K562 (cell line): Measurements from ENCODE around the gene GNAI3. TPM values are rescaled to one million over a fixed set of nuclear protein-coding genes. Genes with fewer than 3 reads are reported as not detected.
A peak's percentile ranks its signal among the peaks of the same experiment; 100 is the strongest.

Source experiments
- EP300 ChIP-seq: IDR thresholded peaks from 2 replicates; pipeline ENCODE4 v1.6.1; 2012; ENCODE audit warnings: low read length, improper control_type of control experiment
- FOXK2 ChIP-seq, 2 experiments: fragments of 450-650 bp; IDR thresholded peaks in 1 of 2; conservative IDR thresholded peaks in 1 of 2; 2 replicates each; pipeline ENCODE4 v1.6.1; 2016; ENCODE audit warnings: low read depth in 2 of 2, mild to moderate bottlenecking in 1 of 2
- MYC ChIP-seq, 2 experiments: fragments of 250-450 bp in 1 of 2; sonication (Bioruptor Pico) in 1 of 2; IDR thresholded peaks; 2 replicates each; pipeline versions ENCODE4 v1.5.1 to v1.6.1; 2012 to 2021; ENCODE audit warnings: low read depth in 2 of 2, borderline replicate concordance in 1 of 2, improper control_type of control experiment in 1 of 2, low read length in 1 of 2, mild to moderate bottlenecking in 1 of 2, moderate library complexity in 1 of 2
- NFXL1 ChIP-seq: fragments of 450-650 bp; formaldehyde crosslinking; IDR thresholded peaks from 2 replicates; pipeline ENCODE4 v1.4.0; 2021; ENCODE audit warnings: mild to moderate bottlenecking
- PHF8 ChIP-seq: fragments of 200-600 bp; sonication (generic); IDR thresholded peaks from 2 replicates; pipeline ENCODE4 v1.6.1; 2012; ENCODE audit warnings: mixed run types, mild to moderate bottlenecking, inconsistent platforms, low read length, moderate library complexity, borderline replicate concordance
- PURB ChIP-seq: sonication (generic); formaldehyde crosslinking; IDR thresholded peaks from 2 replicates; pipeline ENCODE4 v1.9.0; 2021; ENCODE audit warnings: low read depth, mild to moderate bottlenecking, missing genetic modification reagents
- SMC3 ChIP-seq: conservative IDR thresholded peaks from 2 replicates; pipeline ENCODE4 v1.6.1; 2011; ENCODE audit warnings: low read depth, low read length, improper control_type of control experiment; ENCODE audit not compliant: insufficient read depth
- ZNF354B ChIP-seq: fragments of 250-450 bp; sonication (Bioruptor Pico); IDR thresholded peaks from 2 replicates; pipeline ENCODE4 v1.4.0; 2020
- ZNF444 ChIP-seq: fragments of 250-450 bp; sonication (Bioruptor Pico); IDR thresholded peaks from 2 replicates; pipeline ENCODE4 v1.4.0; 2020; ENCODE audit warnings: mild to moderate bottlenecking, moderate library complexity
- polyA plus RNA-seq, 8 experiments: library from polyadenylated mRNA; depleted of rRNA in 4 of 8; stranded (reverse) in 5 of 8; unstranded in 3 of 8; fragments of >200 nt; fragmentation: Nextera tagmentation in 2 of 8; fragmentation: Illumina TruSeq in 1 of 8; extraction: Ambion mirVana in 2 of 8; extraction: Trizol in 1 of 8; gene quantifications; 2 replicates each; pipeline versions ENCODE4 v1.2.1 to v1.2.3, GENCODE V29; 2011 to 2014; ENCODE audit warnings: inconsistent platforms in 1 of 8, missing spikeins in 1 of 8
- total RNA-seq, 7 experiments: library from RNA; depleted of rRNA in 6 of 7; stranded (reverse); fragments of >200 nt in 6 of 7; fragmentation: Illumina TruSeq in 2 of 7; extraction: Trizol in 2 of 7; gene quantifications; 2 replicates each; pipeline versions ENCODE4 v1.2.1 to v1.2.3, GENCODE V29; 2011 to 2021; ENCODE audit warnings: low replicate concordance in 1 of 7
- TF ChIP-seq, protein P1 (sequence below): fragments of 250-450 bp; sonication (Bioruptor Pico); IDR thresholded peaks from 2 replicates; pipeline ENCODE4 v1.4.0; 2020; ENCODE audit warnings: mild to moderate bottlenecking, moderate library complexity
- TF ChIP-seq, protein P2 (sequence below): IDR thresholded peaks from 2 replicates; pipeline ENCODE4 v1.6.1; 2012; ENCODE audit warnings: low read depth, low read length, improper control_type of control experiment, borderline replicate concordance
- TF ChIP-seq, protein P3 (sequence below), 3 experiments: fragments of 200-800 bp in 1 of 3; sonication (Bioruptor generic) in 1 of 3; sonication (generic) in 1 of 3; formaldehyde crosslinking in 1 of 3; IDR thresholded peaks; 2 replicates each; pipeline versions ENCODE4 v1.6.1 to v1.8.0; 2016 to 2022; ENCODE audit warnings: mild to moderate bottlenecking in 2 of 3, missing compliant biosample characterization in 2 of 3, missing genetic modification characterization in 2 of 3, missing genetic modification reagents in 1 of 3
- TF ChIP-seq, protein P4 (sequence below): sonication (generic); formaldehyde crosslinking; IDR thresholded peaks from 2 replicates; pipeline ENCODE4 v1.8.1; 2023; ENCODE audit warnings: mild to moderate bottlenecking, missing genetic modification reagents
- TF ChIP-seq, protein P5 (sequence below): fragments of 250-450 bp; sonication (Bioruptor Pico); IDR thresholded peaks from 2 replicates; pipeline ENCODE4 v1.9.0; 2021; ENCODE audit warnings: mild to moderate bottlenecking, inconsistent platforms
- TF ChIP-seq, protein P6 (sequence below): fragments of 200-800 bp; sonication (Bioruptor generic); IDR thresholded peaks from 2 replicates; pipeline ENCODE4 v1.6.1; 2017; ENCODE audit warnings: missing genetic modification characterization, missing compliant biosample characterization

Gene GNAI3
- total and polyA plus RNA-seq, 9 of the 15 experiments (the other 6 are each of a cell fraction or from before 2014, with no cell fraction given): 6.3 to 13.2 (median 8.9) TPM

DNA sequence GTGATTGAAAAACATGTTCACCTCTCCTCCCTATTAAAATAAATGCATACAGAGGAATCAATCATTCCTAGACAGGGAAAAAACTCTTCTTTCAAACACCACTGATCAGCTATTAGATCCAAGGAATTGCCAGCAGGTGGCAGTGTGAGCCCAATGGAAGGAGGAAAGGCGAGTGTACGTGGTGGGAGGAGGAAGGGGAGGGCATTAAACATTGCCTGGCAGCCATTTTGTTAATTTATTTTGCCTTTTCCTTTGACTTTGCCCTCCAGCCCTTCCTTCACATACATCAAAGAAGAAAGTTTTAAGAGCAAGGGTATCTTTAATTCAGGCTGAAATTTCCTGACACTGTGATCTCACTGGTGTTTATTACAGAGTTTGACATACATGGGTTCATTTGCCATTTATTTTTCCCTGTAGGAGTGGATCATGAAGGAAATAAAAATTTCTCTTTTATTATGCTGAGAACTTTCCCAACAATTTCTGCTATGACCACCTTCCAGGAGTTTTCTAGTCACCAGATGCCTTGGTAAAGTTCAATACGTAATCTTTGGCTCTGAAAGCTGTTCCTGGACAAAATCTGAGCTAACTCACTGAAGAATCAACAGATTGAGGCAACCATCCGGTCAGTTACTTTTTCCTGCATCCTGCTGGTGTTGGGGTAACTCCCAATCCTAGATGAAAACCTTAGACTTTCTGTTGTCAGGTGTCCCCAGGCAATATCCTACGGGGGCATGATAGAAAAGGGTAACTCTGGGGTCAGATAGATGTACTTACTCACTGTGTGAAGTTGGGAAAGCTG is 1.9 kb upstream of the GNAI3 start (continued):
- TF ChIP-seq, protein P1, sequence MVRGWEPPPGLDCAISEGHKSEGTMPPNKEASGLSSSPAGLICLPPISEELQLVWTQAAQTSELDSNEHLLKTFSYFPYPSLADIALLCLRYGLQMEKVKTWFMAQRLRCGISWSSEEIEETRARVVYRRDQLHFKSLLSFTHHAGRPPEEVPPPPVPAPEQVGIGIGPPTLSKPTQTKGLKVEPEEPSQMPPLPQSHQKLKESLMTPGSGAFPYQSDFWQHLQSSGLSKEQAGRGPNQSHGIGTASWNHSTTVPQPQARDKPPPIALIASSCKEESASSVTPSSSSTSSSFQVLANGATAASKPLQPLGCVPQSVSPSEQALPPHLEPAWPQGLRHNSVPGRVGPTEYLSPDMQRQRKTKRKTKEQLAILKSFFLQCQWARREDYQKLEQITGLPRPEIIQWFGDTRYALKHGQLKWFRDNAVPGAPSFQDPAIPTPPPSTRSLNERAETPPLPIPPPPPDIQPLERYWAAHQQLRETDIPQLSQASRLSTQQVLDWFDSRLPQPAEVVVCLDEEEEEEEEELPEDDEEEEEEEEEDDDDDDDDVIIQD (CRISPR knock-in tag): no peak
- TF ChIP-seq, protein P2, sequence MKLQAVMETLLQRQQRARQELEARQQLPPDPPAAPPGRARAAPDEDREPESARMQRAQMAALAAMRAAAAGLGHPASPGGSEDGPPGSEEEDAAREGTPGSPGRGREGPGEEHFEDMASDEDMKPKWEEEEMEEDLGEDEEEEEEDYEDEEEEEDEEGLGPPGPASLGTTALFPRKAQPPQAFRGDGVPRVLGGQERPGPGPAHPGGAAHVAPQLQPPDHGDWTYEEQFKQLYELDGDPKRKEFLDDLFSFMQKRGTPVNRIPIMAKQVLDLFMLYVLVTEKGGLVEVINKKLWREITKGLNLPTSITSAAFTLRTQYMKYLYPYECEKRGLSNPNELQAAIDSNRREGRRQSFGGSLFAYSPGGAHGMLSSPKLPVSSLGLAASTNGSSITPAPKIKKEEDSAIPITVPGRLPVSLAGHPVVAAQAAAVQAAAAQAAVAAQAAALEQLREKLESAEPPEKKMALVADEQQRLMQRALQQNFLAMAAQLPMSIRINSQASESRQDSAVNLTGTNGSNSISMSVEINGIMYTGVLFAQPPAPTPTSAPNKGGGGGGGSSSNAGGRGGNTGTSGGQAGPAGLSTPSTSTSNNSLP: peak; percentile 90; the same call in 1 of the 2 replicates
- peak; percentile 93 for TF ChIP-seq SMC3
- TF ChIP-seq, protein P3, sequence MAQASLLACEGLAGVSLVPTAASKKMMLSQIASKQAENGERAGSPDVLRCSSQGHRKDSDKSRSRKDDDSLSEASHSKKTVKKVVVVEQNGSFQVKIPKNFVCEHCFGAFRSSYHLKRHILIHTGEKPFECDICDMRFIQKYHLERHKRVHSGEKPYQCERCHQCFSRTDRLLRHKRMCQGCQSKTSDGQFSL (CRISPR knock-in tag; IDR thresholded peaks at IDR 0.05): peak; percentile 42; the same call in 1 of the 2 replicates
- TF ChIP-seq, protein P3 (tag; IDR thresholded peaks at IDR 0.05): no peak
- TF ChIP-seq NFXL1 (CRISPR knock-in tag): no peak
- TF ChIP-seq ZNF354B: no peak
- no peak for TF ChIP-seq PURB
- TF ChIP-seq, protein P4, sequence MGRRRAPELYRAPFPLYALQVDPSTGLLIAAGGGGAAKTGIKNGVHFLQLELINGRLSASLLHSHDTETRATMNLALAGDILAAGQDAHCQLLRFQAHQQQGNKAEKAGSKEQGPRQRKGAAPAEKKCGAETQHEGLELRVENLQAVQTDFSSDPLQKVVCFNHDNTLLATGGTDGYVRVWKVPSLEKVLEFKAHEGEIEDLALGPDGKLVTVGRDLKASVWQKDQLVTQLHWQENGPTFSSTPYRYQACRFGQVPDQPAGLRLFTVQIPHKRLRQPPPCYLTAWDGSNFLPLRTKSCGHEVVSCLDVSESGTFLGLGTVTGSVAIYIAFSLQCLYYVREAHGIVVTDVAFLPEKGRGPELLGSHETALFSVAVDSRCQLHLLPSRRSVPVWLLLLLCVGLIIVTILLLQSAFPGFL: 0 out of 2 replicates have a peak, but pooled peaks have one; percentile 21
- peak; percentile 75 for TF ChIP-seq MYC (IDR thresholded peaks at IDR 0.05; ENCODE audit: low read depth, low read length)
- no peak for TF ChIP-seq MYC (CRISPR knock-in tag; IDR thresholded peaks at IDR 0.05; ENCODE audit: borderline replicate concordance, low read depth)
- peak; percentile 38 to 58; a peak in 3 of 4 replicates for TF ChIP-seq FOXK2 (conservative IDR thresholded peaks at IDR 0.05 in 1 of 2, IDR thresholded peaks at IDR 0.05 in 1 of 2; ENCODE audit: low read depth in 2 of 2)
- TF ChIP-seq, protein P5, sequence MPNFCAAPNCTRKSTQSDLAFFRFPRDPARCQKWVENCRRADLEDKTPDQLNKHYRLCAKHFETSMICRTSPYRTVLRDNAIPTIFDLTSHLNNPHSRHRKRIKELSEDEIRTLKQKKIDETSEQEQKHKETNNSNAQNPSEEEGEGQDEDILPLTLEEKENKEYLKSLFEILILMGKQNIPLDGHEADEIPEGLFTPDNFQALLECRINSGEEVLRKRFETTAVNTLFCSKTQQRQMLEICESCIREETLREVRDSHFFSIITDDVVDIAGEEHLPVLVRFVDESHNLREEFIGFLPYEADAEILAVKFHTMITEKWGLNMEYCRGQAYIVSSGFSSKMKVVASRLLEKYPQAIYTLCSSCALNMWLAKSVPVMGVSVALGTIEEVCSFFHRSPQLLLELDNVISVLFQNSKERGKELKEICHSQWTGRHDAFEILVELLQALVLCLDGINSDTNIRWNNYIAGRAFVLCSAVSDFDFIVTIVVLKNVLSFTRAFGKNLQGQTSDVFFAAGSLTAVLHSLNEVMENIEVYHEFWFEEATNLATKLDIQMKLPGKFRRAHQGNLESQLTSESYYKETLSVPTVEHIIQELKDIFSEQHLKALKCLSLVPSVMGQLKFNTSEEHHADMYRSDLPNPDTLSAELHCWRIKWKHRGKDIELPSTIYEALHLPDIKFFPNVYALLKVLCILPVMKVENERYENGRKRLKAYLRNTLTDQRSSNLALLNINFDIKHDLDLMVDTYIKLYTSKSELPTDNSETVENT (CRISPR knock-in tag): no peak
- TF ChIP-seq ZNF444: 0 out of 2 replicates have a peak, but pooled peaks have one; percentile 56
- TF ChIP-seq EP300: 0 out of 2 replicates have a peak, but pooled peaks have one; percentile 40
- TF ChIP-seq, protein P6, sequence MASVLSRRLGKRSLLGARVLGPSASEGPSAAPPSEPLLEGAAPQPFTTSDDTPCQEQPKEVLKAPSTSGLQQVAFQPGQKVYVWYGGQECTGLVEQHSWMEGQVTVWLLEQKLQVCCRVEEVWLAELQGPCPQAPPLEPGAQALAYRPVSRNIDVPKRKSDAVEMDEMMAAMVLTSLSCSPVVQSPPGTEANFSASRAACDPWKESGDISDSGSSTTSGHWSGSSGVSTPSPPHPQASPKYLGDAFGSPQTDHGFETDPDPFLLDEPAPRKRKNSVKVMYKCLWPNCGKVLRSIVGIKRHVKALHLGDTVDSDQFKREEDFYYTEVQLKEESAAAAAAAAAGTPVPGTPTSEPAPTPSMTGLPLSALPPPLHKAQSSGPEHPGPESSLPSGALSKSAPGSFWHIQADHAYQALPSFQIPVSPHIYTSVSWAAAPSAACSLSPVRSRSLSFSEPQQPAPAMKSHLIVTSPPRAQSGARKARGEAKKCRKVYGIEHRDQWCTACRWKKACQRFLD (CRISPR knock-in tag): no peak
- TF ChIP-seq PHF8: peak; percentile 33; the same call in 1 of the 2 replicates
